D721Med (cell line): Measurements from ENCODE around the gene SMKR1.
"Not testable (repeated sequence)": the region's sequence is repeated elsewhere in the genome, so short reads cannot be mapped to it uniquely, and the experiment has no call there.

Experiments used
- DNase-seq: peaks from one replicate; pipeline ENCODE4 v3.0.0; 2011; ENCODE audit warnings: low spot score; ENCODE audit not compliant: insufficient read length
- FAIRE-seq: peaks from 2 replicates; lab custom pipeline; 2011; peaks lifted over from hg19 to GRCh38; lab: Jason Lieb, UNC
- CTCF ChIP-seq: IDR thresholded peaks from 2 replicates; pipeline ENCODE4 v1.5.1; 2012; ENCODE audit warnings: mild to moderate bottlenecking, control low read depth; ENCODE audit not compliant: insufficient read depth; ENCODE audit errors: missing control alignments

The SMKR1 gene

GRCh38 chr7:129525225-129525862 lies 23.0 kb downstream of the SMKR1 start:
- no peak for TF ChIP-seq CTCF
- DNase-seq (no peak), FAIRE-seq (no peak)

GRCh38 chr7:129529643-129530042 lies 27.3 kb downstream of the SMKR1 start:
- no peak for TF ChIP-seq CTCF
- FAIRE-seq (no peak), DNase-seq (no peak)

- TF ChIP-seq CTCF = no peak
- DNase-seq = no peak
- FAIRE-seq = no peak
Observed at GRCh38 chr7:129530795-129531391, 28.6 kb downstream of the SMKR1 start.

GRCh38 chr7:129531721-129532120 lies 29.4 kb downstream of the SMKR1 start:
- DNase-seq = no peak
- TF ChIP-seq CTCF = no peak
- FAIRE-seq = no peak

- FAIRE-seq = no peak
Observed at GRCh38 chr7:129532375-129532774, 30.0 kb downstream of the SMKR1 start.

GRCh38 chr7:129534558-129535274 lies 32.4 kb downstream of the SMKR1 start:
- not testable (repeated sequence) for FAIRE-seq, DNase-seq

More at GRCh38 chr7:129532375-129532774, 30.0 kb downstream of the SMKR1 start:
- TF ChIP-seq CTCF = no peak
- no peak for DNase-seq

- no peak for TF ChIP-seq CTCF
- no peak for FAIRE-seq
Observed at GRCh38 chr7:129535896-129536295, 33.6 kb downstream of the SMKR1 start.

More at GRCh38 chr7:129535896-129536295, 33.6 kb downstream of the SMKR1 start:
- DNase-seq = no peak
